Mucosa of descending colon (tissue), 3 donors: ENCODE results near the gene EMC1. TPM values are rescaled to one million over a fixed set of nuclear protein-coding genes. Genes with fewer than 3 reads are reported as not detected.
A peak's percentile ranks its signal among the peaks of the same experiment; 100 is the strongest.
"Not testable (repeated sequence)": the region's sequence is repeated elsewhere in the genome, so short reads cannot be mapped to it uniquely, and the experiment has no call there.

Experiments
- ATAC-seq: fragments of 200-7000 bp; cut with Tn5 transposase; one replicate; pipeline ENCODE4 v1.9.1; 2020; ENCODE audit warnings: mild to moderate bottlenecking, moderate library complexity
- DNase-seq, 3 donors: peaks; one replicate each; pipeline ENCODE4 v3.0.0-alpha.2; 2020
- H3K36me3 ChIP-seq: fragments of 200-600 bp; one replicate; pipeline ENCODE4 v1.8.0; 2021; ENCODE audit warnings: low read depth, mild to moderate bottlenecking
- H3K4me1 ChIP-seq: fragments of 200-600 bp; one replicate; pipeline ENCODE4 v1.8.0; 2021; ENCODE audit warnings: low read depth, mild to moderate bottlenecking
- H3K4me3 ChIP-seq: fragments of 200-600 bp; one replicate; pipeline ENCODE4 v1.8.0; 2021; ENCODE audit warnings: mild to moderate bottlenecking
- H3K9me3 ChIP-seq: fragments of 200-600 bp; one replicate; pipeline ENCODE4 v1.8.0; 2021; ENCODE audit warnings: mild to moderate bottlenecking
- CTCF ChIP-seq: fragments of 200-600 bp; IDR thresholded peaks from one replicate; pipeline ENCODE4 v1.8.0; 2022; ENCODE audit warnings: antibody characterized with exemption, mild to moderate bottlenecking
- intact Hi-C, 2 donors: fragments of 100-400 bp; cut with DNase I in 1 of 2; cut with micrococcal nuclease in 1 of 2; formaldehyde crosslinking; loops; one replicate each; pipeline versions ENCODE4 v1.11.0 to v1.11.1; 2022; cut with DNase I, micrococcal nuclease
- total RNA-seq, 3 donors: library from RNA; stranded (reverse); fragmentation: NEBNext Ultra II Directional in 2 of 3; extraction: Animal tissue kit (Norgen Biotek cat#: 25700) in 2 of 3; gene quantifications; one replicate each; pipeline versions ENCODE4 v1.2.1 to v1.2.4, GENCODE V29; 2021 to 2023
- donor health status: DM: no; HTN: no; CAD: no; lungs with moderate emphysema.
- donor health status: DM: no; HTN: no; CAD: no.
- donor health status: DM: no; HTN: yes; CAD: no.

The EMC1 gene
- total RNA-seq, 3 donors from 2014 or later, result 37.7 to 42.3 (median 38.3) TPM

- H3K36me3 ChIP-seq, result no peaks in the 10 kb centered on the region
- intact Hi-C loops, result no loop called here
- peak overlapping the region; percentile 28 for H3K4me3 ChIP-seq
- ATAC-seq (peak; percentile 77), DNase-seq (peak; percentile 81 to 84 (median 84))
- no peak for TF ChIP-seq CTCF
- H3K4me1 ChIP-seq, result peaks cover 19% of the 10 kb centered on the region
- no peaks in the 10 kb centered on the region for H3K9me3 ChIP-seq
Measured at GRCh38 chr1:19287436-19288185, 36.3 kb upstream of the EMC1 start.

DNA sequence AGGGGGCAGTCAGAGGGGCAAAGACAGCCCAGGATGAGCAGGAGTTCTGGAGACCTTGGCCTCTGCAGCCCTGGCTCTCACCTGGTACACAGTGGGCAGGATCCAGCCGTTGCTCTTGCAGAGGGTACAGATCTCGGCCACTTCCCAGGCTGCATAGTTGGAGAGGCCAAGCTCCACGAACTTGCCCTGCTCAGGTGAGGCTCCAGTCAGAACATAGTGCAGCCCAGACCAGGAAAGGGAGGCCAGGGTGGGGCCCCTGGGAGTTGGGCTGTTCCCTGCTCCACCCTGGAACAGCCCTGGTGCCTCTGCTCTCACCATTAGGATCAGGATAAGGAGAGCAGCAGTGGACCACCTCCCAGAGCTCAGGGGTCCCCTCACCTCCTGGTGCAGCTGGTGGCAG is 34.5 kb upstream of the EMC1 start:
- not testable (repeated sequence) for H3K4me3 ChIP-seq
- DNase-seq (peak; percentile 66 to 80 (median 71)), ATAC-seq (peak; percentile 69)

GRCh38 chr1:19285366-19285765 is 34.0 kb upstream of the EMC1 start:
- H3K9me3 ChIP-seq, H3K4me3 ChIP-seq, intact Hi-C loops, H3K36me3 ChIP-seq, DNase-seq: not testable (repeated sequence)
- ATAC-seq, result peak; percentile 5
- H3K4me1 ChIP-seq, result peaks cover 19% of the 10 kb centered on the region

More for the DNA sequence above, 34.5 kb upstream of the EMC1 start:
- intact Hi-C loops, H3K36me3 ChIP-seq, H3K9me3 ChIP-seq: not testable (repeated sequence)
- H3K4me1 ChIP-seq, result peaks cover 19% of the 10 kb centered on the region

GRCh38 chr1:19284881-19285280 is 33.6 kb upstream of the EMC1 start:
- Histone ChIP-seq H3K9me3 (no peaks in the 10 kb centered on the region), H3K4me1 (peaks cover 19% of the 10 kb centered on the region), H3K36me3 (no peaks in the 10 kb centered on the region), H3K4me3 (no peak overlapping the region)
- intact Hi-C loops, result no loop called here
- DNase-seq, result no peak
- ATAC-seq, result no peak
- no peak for TF ChIP-seq CTCF

- ATAC-seq, result no peak
- intact Hi-C loops, result no loop called here
- no peak for DNase-seq
- peaks cover 16% of the 10 kb centered on the region for H3K4me1 ChIP-seq
- no peak overlapping the region for H3K4me3 ChIP-seq
- H3K36me3 ChIP-seq, result no peaks in the 10 kb centered on the region
- H3K9me3 ChIP-seq, result no peaks in the 10 kb centered on the region
- TF ChIP-seq CTCF, result no peak
Measured at GRCh38 chr1:19283891-19284290, 32.6 kb upstream of the EMC1 start.

DNA sequence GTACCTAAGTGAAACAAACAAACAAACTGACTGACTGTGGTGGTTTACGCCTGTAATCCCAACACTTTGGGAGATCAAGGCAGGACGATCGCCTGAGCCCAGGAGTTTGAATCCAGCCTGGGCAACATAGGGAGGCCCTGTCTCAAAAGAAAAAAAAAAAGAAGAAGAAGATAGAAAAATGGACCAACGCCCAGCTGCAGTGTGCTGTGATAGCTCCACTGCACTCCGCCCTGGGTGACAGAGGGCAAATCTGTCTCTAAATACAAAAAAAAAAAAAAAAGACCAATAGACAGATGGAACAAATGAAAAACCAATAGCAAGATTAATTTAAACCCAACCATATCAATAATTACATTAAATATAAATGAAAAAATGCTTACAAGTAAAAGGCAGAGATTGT is 23.3 kb upstream of the EMC1 start:
- Histone ChIP-seq H3K36me3 (no peaks in the 10 kb centered on the region), H3K4me3 (no peak overlapping the region), H3K4me1 (peaks cover 6% of the 10 kb centered on the region), H3K9me3 (no peaks in the 10 kb centered on the region)
- ATAC-seq, result no peak
- DNase-seq, result no peak
- intact Hi-C loops, result no loop called here
- TF ChIP-seq CTCF, result no peak

- ATAC-seq (peak; percentile 62), DNase-seq (peak in 2 of 3 donors; percentile 39 to 63)
- H3K4me1 ChIP-seq, H3K4me3 ChIP-seq, H3K9me3 ChIP-seq, intact Hi-C loops, H3K36me3 ChIP-seq: not testable (repeated sequence)
Measured at GRCh38 chr1:19273844-19274531, 22.7 kb upstream of the EMC1 start.
